ENCODE measurements around the gene KIR3DL2.
"Not testable (repeated sequence)": the region's sequence is repeated elsewhere in the genome, so short reads cannot be mapped to it uniquely, and the experiment has no call there.

Gene KIR3DL2

GRCh38 chr19:54850061-54850640 lies at the start of gene KIR3DL2:
TSS of gene KIR3DL2 (plus strand) at chr19:54850443. CDS start at chr19:54850476, 33 bp downstream.
- not testable (repeated sequence) for DNase-seq

- DNase-seq = no peak
Observed at GRCh38 chr19:54803410-54803809, 46.8 kb upstream of the KIR3DL2 start, which contains the start of gene KIR2DL4. TSS of gene KIR2DL4 (plus strand) at chr19:54803610. CDS start at chr19:54803652, 42 bp downstream.

- no peak for DNase-seq
Observed at GRCh38 chr19:54804101-54804500, 46.1 kb upstream of the KIR3DL2 start.

GRCh38 chr19:54804571-54804970 lies 45.7 kb upstream of the KIR3DL2 start:
- no peak for DNase-seq

- DNase-seq = no peak
Observed at GRCh38 chr19:54805665-54806515, 44.4 kb upstream of the KIR3DL2 start.

- no peak for DNase-seq
Observed at GRCh38 chr19:54806516-54806838, 43.8 kb upstream of the KIR3DL2 start.

GRCh38 chr19:54814571-54814970 lies 35.7 kb upstream of the KIR3DL2 start:
- DNase-seq = not testable (repeated sequence)

- DNase-seq = not testable (repeated sequence)
Observed at GRCh38 chr19:54816251-54816650, 34.0 kb upstream of the KIR3DL2 start, which contains the start of gene KIR3DL1. TSS of gene KIR3DL1 (plus strand) at chr19:54816468.

- no peak for DNase-seq
Observed at GRCh38 chr19:54817670-54818536, 32.3 kb upstream of the KIR3DL2 start.

GRCh38 chr19:54824416-54824815 lies 25.8 kb upstream of the KIR3DL2 start:
- not testable (repeated sequence) for DNase-seq

- not testable (repeated sequence) for DNase-seq
Observed at GRCh38 chr19:54825326-54825725, 24.9 kb upstream of the KIR3DL2 start.

- DNase-seq = not testable (repeated sequence)
Observed at GRCh38 chr19:54828064-54828463, 22.2 kb upstream of the KIR3DL2 start.

- DNase-seq = not testable (repeated sequence)
Observed at GRCh38 chr19:54832496-54832895, 17.7 kb upstream of the KIR3DL2 start, which contains the start of gene KIR2DS4. TSS of gene KIR2DS4 (plus strand) at chr19:54832676.

GRCh38 chr19:54835126-54835525 lies 15.1 kb upstream of the KIR3DL2 start:
- not testable (repeated sequence) for DNase-seq

GRCh38 chr19:54837522-54837921 lies 12.7 kb upstream of the KIR3DL2 start:
- not testable (repeated sequence) for DNase-seq

- DNase-seq = not testable (repeated sequence)
Observed at GRCh38 chr19:54843171-54843570, 7.1 kb upstream of the KIR3DL2 start.

GRCh38 chr19:54850930-54851329 lies 687 bp downstream of the KIR3DL2 start:
- DNase-seq = no peak

GRCh38 chr19:54851353-54851752 lies 1.1 kb downstream of the KIR3DL2 start:
- no peak for DNase-seq

- DNase-seq = not testable (repeated sequence)
Observed at GRCh38 chr19:54855241-54855640, 5.0 kb downstream of the KIR3DL2 start.

- DNase-seq = not testable (repeated sequence)
Observed at GRCh38 chr19:54858476-54858875, 8.2 kb downstream of the KIR3DL2 start.

- DNase-seq = not testable (repeated sequence)
Observed at GRCh38 chr19:54859421-54859820, 9.2 kb downstream of the KIR3DL2 start.

GRCh38 chr19:54863459-54863858 lies 13.2 kb downstream of the KIR3DL2 start:
- DNase-seq = not testable (repeated sequence)

- no peak for DNase-seq
Observed at GRCh38 chr19:54871696-54872095, 21.5 kb downstream of the KIR3DL2 start.

Measured in NCI-H1048 (cell line).